Stimulated activated effector memory CD8-positive, alpha-beta T cell treated with anti-CD3 and anti-CD28 coated beads, Interleukin-12 subunit alpha, Interleukin-12 subunit beta, amount 100 ng/mL, for 72 hours (primary cell): ENCODE results near the gene PDGFD.

ENCODE experiments used
- ATAC-seq: fragments of 150-1000 bp; cut with Tn5 transposase; 2 replicates; pipeline ENCODE4 v1.10.0; 2021
- DNase-seq, 2 donors: peaks; one replicate each; pipeline ENCODE4 v3.0.0; 2021 to 2022; ENCODE audit warnings: low spot score in 2 of 2
- H3K27ac Mint-ChIP-seq: one replicate; pipeline ENCODE4 v1.8.0; 2022; ENCODE audit warnings: mild to moderate bottlenecking, mixed read lengths
- H3K36me3 Mint-ChIP-seq: one replicate; pipeline ENCODE4 v1.8.0; 2022; ENCODE audit warnings: mild to moderate bottlenecking, mixed read lengths
- H3K4me1 Mint-ChIP-seq: one replicate; pipeline ENCODE4 v1.8.0; 2022; ENCODE audit warnings: mixed read lengths
- H3K4me3 Mint-ChIP-seq: one replicate; pipeline ENCODE4 v1.8.0; 2022; ENCODE audit warnings: mild to moderate bottlenecking, mixed read lengths
- H3K9me3 Mint-ChIP-seq: one replicate; pipeline ENCODE4 v1.8.0; 2022; ENCODE audit warnings: mixed read lengths

PDGFD gene

DNA sequence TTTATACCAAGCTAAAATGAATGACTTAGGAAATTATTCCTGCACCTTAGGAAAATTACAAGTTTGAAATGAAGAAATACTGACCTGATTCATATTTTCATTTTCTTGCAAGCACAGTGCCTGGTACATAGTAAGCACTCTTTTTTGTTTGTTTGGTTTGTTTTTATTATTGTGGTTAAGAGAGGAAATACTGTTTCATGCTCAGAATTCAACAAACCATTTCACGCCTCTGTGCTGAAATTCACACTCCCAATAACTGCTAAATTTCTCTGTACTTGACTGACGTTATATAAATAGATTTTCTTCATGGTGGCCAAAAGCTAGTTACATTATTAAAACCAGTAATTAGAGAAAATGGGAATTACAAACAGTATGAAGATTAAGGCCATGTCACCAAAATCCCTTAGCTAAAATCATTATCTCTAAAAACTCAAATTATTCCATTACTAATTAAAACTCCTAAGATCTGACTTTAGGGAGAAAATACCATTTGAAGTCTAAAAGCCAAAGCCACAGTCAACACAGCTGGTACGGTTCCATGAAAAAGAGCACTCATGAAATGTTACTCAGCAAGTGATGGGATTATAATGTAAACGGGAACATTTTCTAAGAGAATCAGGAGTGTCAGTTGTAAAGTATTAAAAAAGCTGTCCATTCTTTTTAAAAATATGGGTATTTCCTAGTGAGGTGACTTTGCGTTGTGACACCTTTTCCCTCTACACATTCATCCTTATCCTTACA is 205.3 kb downstream of the PDGFD start:
- H3K36me3 Mint-ChIP-seq, result no peaks in the 10 kb centered on the region
- H3K27ac Mint-ChIP-seq, result peak overlapping the region; percentile 82
- H3K4me1 Mint-ChIP-seq, result peaks cover 7% of the 10 kb centered on the region
- H3K4me3 Mint-ChIP-seq, result peak overlapping the region; percentile 15
- no peak for DNase-seq
- ATAC-seq, result peak; percentile 69
- H3K9me3 Mint-ChIP-seq, result peaks cover 6% of the 10 kb centered on the region

DNA sequence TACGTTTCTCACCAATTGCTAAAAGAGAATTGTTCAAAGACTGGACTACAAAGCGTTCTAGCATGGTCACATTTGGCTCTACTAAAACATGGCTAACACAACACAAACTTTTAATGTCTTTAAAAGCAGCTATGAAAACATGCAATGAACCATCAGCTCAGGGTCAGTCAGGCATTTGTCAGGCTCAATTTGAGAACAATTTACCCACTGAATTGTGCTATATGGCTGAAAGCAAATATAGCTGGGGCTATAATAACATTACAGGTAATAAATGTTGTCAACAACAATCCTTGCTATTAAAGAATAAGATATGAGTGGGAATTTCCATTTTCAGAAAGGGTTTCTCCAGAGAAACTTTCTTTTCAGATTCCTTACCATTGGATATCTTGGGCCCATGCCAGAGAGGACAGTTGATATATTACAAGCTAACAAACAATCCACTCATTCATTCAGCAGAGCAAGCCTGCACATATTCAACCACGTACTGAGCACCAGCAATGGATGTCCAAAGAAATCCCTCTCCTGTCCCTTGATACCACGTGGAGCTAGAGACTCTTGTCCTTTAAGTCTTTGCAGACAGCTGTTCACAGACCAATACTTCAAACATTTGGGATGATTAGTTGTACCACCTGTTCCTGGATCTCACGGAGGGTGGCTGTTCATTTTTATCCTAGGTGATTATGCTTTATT is 210.0 kb downstream of the PDGFD start:
- no peaks in the 10 kb centered on the region for H3K4me1 Mint-ChIP-seq
- H3K4me3 Mint-ChIP-seq, result no peak overlapping the region
- peaks cover 6% of the 10 kb centered on the region for H3K9me3 Mint-ChIP-seq
- DNase-seq (no peak), ATAC-seq (no peak)
- H3K27ac Mint-ChIP-seq, result no peak overlapping the region
- no peaks in the 10 kb centered on the region for H3K36me3 Mint-ChIP-seq

DNA sequence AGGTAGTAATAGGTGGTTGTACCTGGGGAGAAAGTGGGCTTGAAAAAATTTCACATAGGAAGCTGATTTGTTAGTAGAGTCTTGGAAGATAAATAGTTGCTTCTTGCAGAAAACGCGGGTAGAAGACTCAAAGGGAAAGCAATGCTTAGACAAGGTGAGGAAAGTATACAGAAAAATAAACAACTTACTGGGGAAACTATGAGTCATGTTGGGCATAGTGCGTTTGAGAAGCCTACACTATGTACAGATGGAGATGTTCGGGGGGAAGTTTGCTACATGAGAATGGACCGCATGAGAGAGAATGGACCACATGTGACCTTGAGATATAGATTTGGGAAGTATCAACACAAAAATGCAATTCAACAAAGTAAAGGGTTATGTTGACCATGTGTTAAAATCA is 214.2 kb downstream of the PDGFD start:
- no peak overlapping the region for H3K27ac Mint-ChIP-seq
- peaks cover 4% of the 10 kb centered on the region for H3K9me3 Mint-ChIP-seq
- DNase-seq (no peak), ATAC-seq (no peak)
- H3K4me3 Mint-ChIP-seq, result no peak overlapping the region
- no peaks in the 10 kb centered on the region for H3K36me3 Mint-ChIP-seq
- no peaks in the 10 kb centered on the region for H3K4me1 Mint-ChIP-seq

DNA sequence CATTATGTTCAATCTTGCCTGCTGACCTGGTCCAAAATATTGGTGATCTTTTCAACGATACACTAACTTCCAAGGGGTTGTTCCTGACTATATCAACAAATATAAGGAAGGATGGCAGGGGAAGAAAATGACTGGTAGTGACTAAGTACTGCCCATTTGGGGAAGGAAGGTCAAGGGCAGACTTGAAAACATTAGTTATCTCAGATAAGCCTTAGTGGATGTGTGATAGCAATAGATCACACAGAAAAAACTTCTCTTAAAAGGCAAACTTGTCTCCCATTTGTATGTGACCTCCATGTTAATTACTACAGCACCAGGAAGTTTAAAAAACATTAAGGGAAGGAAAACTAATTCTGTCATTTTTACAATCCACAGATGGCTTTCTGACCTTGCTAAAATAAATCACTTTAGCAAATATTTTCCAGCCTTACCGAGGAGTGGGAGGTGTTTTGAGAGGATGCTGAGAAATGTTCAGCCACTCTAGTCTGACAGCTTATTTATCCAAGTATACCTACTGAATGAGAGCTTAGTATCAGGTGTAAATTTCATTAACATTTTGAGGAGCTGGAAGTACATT is 215.7 kb downstream of the PDGFD start:
- Mint-ChIP-seq H3K4me1 (no peaks in the 10 kb centered on the region), H3K9me3 (peaks cover 4% of the 10 kb centered on the region), H3K27ac (no peak overlapping the region), H3K4me3 (no peak overlapping the region), H3K36me3 (no peaks in the 10 kb centered on the region)
- ATAC-seq (no peak), DNase-seq (no peak)

DNA sequence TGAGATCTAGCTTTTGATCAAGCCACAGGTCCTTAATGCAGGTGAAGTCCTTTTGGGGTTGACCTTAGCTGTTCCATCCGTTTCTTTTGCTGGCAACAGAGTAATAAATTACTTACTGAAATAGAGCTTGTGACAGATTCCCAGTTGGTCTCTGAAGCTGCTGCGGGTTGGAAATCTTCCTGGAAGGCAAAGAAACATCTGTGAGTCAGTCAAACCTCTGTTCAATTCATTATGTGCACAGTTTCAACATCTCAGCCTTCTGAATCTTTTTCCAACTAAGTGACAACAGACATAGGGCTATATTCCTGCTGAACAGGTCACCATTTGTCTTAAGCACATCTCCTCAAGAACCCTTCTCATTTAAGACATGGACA is 216.4 kb downstream of the PDGFD start:
- H3K4me1 Mint-ChIP-seq, result no peaks in the 10 kb centered on the region
- DNase-seq, result no peak
- H3K36me3 Mint-ChIP-seq, result no peaks in the 10 kb centered on the region
- no peak overlapping the region for H3K4me3 Mint-ChIP-seq
- no peak overlapping the region for H3K27ac Mint-ChIP-seq
- H3K9me3 Mint-ChIP-seq, result peaks cover 4% of the 10 kb centered on the region
- no peak for ATAC-seq

DNA sequence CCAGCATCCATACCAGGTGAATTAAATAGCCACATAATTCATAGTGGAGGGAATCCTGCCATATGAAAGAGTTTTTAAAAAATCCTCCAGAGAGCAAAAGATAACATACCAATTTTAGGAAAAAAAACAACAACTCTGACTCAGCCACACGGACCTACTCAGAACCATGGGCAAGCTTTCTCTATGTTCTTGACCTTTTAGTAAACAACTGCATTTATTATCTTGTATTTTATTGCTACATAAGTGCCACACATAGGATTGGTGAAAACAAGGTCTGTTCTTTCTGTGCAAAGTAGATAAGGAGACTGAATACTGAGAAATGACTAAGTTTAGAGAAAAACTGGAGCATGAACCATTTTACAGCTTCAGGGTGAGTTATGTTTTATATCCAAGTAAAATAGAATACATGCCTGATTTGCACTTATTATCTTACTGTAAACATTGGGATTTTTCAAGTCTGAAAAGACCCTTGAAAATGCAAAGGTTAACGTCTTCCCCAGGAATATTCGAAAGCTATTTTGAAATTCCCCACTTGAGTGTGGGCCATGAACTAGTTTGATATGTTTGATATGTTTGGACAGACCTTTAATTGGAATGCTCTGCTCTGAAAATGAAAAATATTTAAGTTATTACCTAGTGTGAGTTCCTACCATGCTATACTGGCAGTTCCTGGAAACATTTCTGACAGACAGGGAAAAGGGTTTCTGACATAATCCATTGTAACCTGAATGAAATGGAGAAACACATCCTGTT is 217.0 kb downstream of the PDGFD start:
- Mint-ChIP-seq H3K4me3 (no peak overlapping the region), H3K27ac (no peak overlapping the region), H3K36me3 (no peaks in the 10 kb centered on the region), H3K4me1 (no peaks in the 10 kb centered on the region), H3K9me3 (peaks cover 4% of the 10 kb centered on the region)
- DNase-seq (no peak), ATAC-seq (no peak)

DNA sequence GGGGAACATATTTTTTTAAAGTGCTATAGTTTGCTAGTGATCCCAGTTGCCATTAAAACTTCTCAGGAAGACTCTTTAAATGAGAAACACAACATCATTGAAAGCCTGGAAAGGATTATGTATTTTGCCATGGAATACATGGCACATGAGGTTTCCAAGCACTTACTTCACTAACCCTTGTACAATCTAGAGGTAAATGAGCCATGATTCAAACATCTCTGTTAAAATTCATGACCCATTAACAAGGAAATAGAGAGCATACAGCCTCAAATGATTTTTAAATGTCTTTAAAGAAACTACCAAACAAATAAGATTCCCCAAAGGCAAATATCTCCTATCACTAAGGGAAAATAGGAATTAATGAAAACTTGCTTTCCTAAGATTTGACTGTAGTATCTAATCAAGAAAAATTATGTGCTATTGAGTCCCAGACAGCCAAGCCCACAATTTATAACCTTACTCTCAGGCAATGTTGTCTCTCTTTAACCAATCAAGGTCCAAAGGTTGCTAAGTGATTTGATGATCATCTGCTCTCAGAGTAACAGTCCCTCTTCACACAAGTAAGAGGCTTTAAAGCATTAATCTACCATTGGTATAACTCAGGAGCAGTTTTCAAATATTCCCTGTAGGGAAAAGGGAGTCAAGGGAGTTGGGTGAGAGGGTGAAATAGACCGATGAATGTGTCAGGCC is 219.6 kb downstream of the PDGFD start:
- DNase-seq, result no peak
- Mint-ChIP-seq H3K4me3 (no peak overlapping the region), H3K4me1 (no peaks in the 10 kb centered on the region), H3K36me3 (no peaks in the 10 kb centered on the region), H3K27ac (no peak overlapping the region), H3K9me3 (peaks cover 2% of the 10 kb centered on the region)
- no peak for ATAC-seq

DNA sequence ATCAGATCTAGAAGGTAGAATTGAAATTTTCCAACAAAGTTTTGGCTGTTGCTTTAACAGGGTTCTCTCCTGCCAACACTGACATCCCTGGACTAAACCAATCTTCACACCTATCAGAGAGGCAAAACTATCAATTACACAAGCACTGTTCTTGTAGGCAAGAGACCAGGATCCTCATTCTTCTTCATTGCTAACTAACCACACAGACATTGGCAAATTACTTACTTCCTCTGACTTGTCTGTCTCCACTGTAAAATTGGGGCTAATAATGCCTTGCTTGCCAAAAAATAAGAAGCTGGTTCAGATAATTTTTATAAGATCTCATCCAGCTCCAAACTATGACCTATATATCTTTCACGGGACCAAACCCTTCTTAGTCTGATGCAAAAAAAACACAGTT is 221.3 kb downstream of the PDGFD start:
- H3K36me3 Mint-ChIP-seq, result no peaks in the 10 kb centered on the region
- no peaks in the 10 kb centered on the region for H3K4me1 Mint-ChIP-seq
- H3K27ac Mint-ChIP-seq, result no peak overlapping the region
- ATAC-seq, result no peak
- no peak overlapping the region for H3K4me3 Mint-ChIP-seq
- peaks cover 2% of the 10 kb centered on the region for H3K9me3 Mint-ChIP-seq
- DNase-seq, result no peak

DNA sequence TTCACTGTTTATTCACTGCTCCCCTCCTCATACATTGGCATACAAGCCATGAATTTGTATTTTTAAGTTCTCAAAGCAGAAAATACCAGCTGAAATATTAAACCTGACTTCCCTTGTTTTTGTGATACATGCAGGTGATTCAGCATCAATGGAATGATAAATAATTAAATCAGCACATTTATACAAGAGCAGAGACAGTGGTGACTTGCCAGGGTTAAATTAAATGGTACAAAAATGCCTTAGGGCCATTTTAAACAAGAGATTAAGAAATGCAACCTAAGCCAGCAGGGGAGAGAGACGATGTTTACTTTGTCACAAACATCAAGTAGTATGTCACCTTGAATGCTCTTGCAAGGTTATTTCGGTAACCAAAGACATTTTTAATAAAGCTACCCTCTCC is 223.4 kb downstream of the PDGFD start:
- Mint-ChIP-seq H3K4me3 (no peak overlapping the region), H3K27ac (no peak overlapping the region), H3K36me3 (no peaks in the 10 kb centered on the region), H3K4me1 (no peaks in the 10 kb centered on the region), H3K9me3 (peaks cover 2% of the 10 kb centered on the region)
- no peak for ATAC-seq
- no peak for DNase-seq

DNA sequence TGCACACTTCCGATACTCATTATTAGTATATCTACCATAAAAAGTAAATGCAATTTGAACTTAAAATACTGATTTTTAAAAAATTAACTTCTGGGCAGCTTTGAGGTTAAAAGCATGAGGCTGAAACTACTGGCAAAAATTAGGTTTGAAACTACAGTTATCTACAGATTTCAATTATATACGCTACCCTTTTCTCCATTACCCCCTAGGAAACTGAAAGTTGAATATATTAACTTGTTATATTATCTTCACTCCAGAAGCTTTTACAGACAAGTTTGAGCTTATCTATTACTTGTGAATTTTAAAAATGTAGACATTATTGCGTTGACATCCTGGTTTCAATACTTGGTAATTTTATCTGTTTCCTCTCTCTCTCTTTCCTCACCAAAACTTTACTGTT is 224.3 kb downstream of the PDGFD start:
- Mint-ChIP-seq H3K4me3 (no peak overlapping the region), H3K9me3 (peaks cover 2% of the 10 kb centered on the region), H3K4me1 (no peaks in the 10 kb centered on the region), H3K27ac (no peak overlapping the region), H3K36me3 (no peaks in the 10 kb centered on the region)
- ATAC-seq, result no peak
- DNase-seq, result no peak

DNA sequence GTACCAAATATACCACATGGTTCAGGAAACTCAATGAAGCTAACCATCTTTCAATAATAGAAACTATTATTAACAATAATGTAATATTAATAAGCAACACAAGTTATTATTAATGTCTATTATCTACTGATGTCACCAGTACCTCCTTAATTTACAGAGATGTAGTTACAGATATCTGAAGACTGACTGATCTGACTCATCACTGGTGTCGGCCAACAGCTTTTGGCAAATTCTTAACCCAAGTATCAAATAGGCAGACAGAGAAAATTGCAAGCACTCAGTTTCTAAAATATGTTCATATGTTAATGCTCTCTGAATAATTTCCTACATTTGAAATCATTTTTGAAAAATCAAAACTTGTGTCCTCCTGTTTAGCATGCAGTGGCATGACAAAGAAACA is 227.9 kb downstream of the PDGFD start:
- Mint-ChIP-seq H3K27ac (no peak overlapping the region), H3K4me3 (no peak overlapping the region), H3K36me3 (no peaks in the 10 kb centered on the region), H3K9me3 (peaks cover 2% of the 10 kb centered on the region), H3K4me1 (no peaks in the 10 kb centered on the region)
- ATAC-seq, result no peak
- no peak for DNase-seq

DNA sequence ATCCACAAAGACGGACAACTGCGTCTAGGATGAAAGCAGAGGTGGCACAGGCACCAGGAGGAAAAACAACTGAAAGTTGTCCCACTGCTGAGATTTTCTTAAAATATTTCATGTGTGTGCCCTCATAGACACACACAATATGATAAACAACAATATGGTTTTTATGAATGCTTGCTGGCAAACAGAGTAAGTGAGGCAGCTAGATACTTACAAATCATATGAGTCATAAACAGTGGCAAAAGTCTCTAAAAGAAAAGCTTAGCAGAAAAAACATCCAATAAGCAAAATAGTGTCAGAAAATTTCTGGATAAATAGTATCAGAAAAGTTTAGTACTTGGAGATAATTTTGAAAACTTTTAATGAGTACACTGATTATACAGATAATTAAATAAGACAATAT is 228.7 kb downstream of the PDGFD start:
- H3K27ac Mint-ChIP-seq, result no peak overlapping the region
- no peaks in the 10 kb centered on the region for H3K36me3 Mint-ChIP-seq
- H3K9me3 Mint-ChIP-seq, result peaks cover 2% of the 10 kb centered on the region
- ATAC-seq, result no peak
- DNase-seq, result no peak
- H3K4me3 Mint-ChIP-seq, result no peak overlapping the region
- no peaks in the 10 kb centered on the region for H3K4me1 Mint-ChIP-seq

DNA sequence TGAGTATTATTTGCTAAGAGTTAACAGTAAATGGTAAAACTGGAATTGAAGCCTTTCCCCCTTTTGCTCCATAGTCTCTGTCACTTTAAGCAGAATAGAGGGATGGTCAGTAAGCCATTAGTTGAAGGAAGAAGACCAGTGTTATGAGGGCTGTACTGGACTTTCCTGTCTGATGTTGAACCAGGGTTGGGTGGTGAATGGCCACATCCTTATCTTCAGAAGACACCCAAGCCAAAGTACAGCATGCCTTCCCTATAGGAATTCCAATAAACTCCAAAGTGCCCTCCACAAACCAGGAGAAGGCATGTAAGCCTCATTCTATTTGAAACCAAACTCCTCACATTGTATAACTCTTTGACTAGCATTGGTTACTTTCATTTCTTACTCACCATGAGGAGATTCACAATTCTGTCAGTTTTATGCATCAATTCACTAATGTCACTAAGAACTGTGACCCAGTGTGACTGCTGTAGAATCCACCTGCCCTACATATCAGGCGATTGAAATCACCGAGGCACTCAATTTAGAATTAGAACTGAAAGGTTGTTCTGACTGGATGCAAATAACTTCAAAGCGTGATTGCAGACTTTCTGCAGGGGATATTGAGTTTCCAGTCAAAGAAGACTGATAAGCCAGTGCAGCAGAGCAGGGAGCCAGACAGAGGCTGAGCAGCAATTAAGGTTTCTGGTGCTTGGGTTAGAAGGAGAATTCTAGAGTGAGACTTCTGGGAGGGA is 234.6 kb downstream of the PDGFD start:
- H3K4me3 Mint-ChIP-seq, result no peak overlapping the region
- H3K36me3 Mint-ChIP-seq, result no peaks in the 10 kb centered on the region
- no peaks in the 10 kb centered on the region for H3K4me1 Mint-ChIP-seq
- DNase-seq (no peak), ATAC-seq (peak; percentile 61)
- no peak overlapping the region for H3K27ac Mint-ChIP-seq
- H3K9me3 Mint-ChIP-seq, result no peaks in the 10 kb centered on the region

DNA sequence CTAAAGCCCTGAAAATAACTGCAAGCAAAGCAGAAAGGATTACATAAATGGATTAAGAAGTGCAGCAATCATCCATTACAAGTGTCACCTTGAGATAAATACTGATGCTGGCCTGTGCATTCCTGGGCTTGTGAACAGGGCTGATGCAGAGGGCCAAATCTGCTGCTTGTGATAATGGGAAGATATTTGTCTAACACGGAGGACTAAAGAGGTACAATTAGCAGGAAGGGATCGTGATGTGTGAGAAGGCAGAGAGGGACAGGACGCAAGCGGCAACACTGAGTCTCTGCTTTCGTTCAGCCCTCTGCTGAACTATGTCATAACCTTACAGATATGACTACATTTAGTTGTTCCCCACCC is 235.2 kb downstream of the PDGFD start:
- no peak overlapping the region for H3K27ac Mint-ChIP-seq
- DNase-seq (no peak), ATAC-seq (peak; percentile 28)
- no peak overlapping the region for H3K4me3 Mint-ChIP-seq
- no peaks in the 10 kb centered on the region for H3K9me3 Mint-ChIP-seq
- no peaks in the 10 kb centered on the region for H3K36me3 Mint-ChIP-seq
- H3K4me1 Mint-ChIP-seq, result no peaks in the 10 kb centered on the region
